HepG2 (cell line): ENCODE data around the gene CCNL1. TPM values are rescaled to one million over a fixed set of nuclear protein-coding genes. Genes with fewer than 3 reads are reported as not detected.

Experiments used
- ATAC-seq: fragments of 200-7000 bp; cut with Tn5 transposase; 3 replicates; pipeline ENCODE4 v1.9.1; 2020; ENCODE audit warnings: mild to moderate bottlenecking, moderate library complexity
- BruUV-seq: library from RNA; stranded (reverse); fragments of 400-500 nt; replicated peaks from 2 replicates; lab custom pipeline; 2021; lab: Mats Ljungman, UMichigan
- CTCF ChIA-PET: fragments of 300-600 bp; formaldehyde crosslinking; extraction: SDS; loops from one replicate; lab custom pipeline; 2021; ENCODE audit warnings: low total read pairs, inconsistent platforms, low intra/inter-chr PET ratio; lab: Yijun Ruan, JAX
- POLR2A ChIA-PET: fragments of 350-600 bp; sonication (Branson Sonifier 250); formaldehyde crosslinking; loops from one replicate; lab custom pipeline; 2020; ENCODE audit warnings: antibody characterized with exemption, inconsistent platforms; lab: Yijun Ruan, JAX
- DNase-seq: peaks from one replicate; pipeline ENCODE4 v3.0.0-alpha.2; 2015; ENCODE audit warnings: low spot score
- FAIRE-seq: peaks from 3 replicates; lab custom pipeline; 2011; peaks lifted over from hg19 to GRCh38; lab: Jason Lieb, UNC
- H2AFZ ChIP-seq: one replicate; pipeline ENCODE4 v1.6.1; 2011; ENCODE audit warnings: low read length, inconsistent platforms
- H3K27ac ChIP-seq: fragments of 300-600 bp; 3 replicates; pipeline ENCODE4 v1.8.0; 2011; ENCODE audit warnings: mixed run types, mild to moderate bottlenecking, mixed read lengths, low read length, inconsistent platforms; ENCODE audit not compliant: insufficient read depth; ENCODE audit errors: extremely low read length
- H3K27me3 ChIP-seq, 2 experiments: fragments of 200-600 bp in 1 of 2; 2 replicates in 1 of 2; 3 replicates in 1 of 2; pipeline versions ENCODE4 v1.6.0 to v1.8.0; 2011; ENCODE audit warnings: low read length in 2 of 2, mild to moderate bottlenecking in 2 of 2, moderate library complexity in 2 of 2, inconsistent platforms in 1 of 2; ENCODE audit not compliant: insufficient read depth in 2 of 2, control insufficient read depth in 1 of 2
- H3K36me3 ChIP-seq, 2 experiments: fragments of 200-600 bp in 1 of 2; replicated peaks in 1 of 2; 2 replicates in 1 of 2; 3 replicates in 1 of 2; pipeline versions ENCODE4 v1.5.1 to v1.8.0; 2011; ENCODE audit warnings: low read length in 2 of 2, inconsistent platforms in 1 of 2; ENCODE audit not compliant: insufficient read depth in 2 of 2, control insufficient read depth in 1 of 2
- H3K4me1 ChIP-seq: 2 replicates; pipeline ENCODE4 v1.5.1; 2012; ENCODE audit warnings: low read length, inconsistent platforms; ENCODE audit not compliant: insufficient read depth
- H3K4me2 ChIP-seq: 2 replicates; pipeline ENCODE4 v1.6.0; 2011; ENCODE audit warnings: low read depth, low read length, inconsistent platforms
- H3K4me3 ChIP-seq, 3 experiments: fragments of 200-600 bp in 1 of 3; sonication (generic), shearing (Covaris generic) in 1 of 3; replicated peaks in 1 of 3; 2 replicates each; pipeline ENCODE4 v1.5.1; 2011 to 2016; ENCODE audit warnings: low read length in 3 of 3, inconsistent platforms in 2 of 3, low read depth in 2 of 3, mild to moderate bottlenecking in 2 of 3, control low read depth in 1 of 3, mixed read lengths in 1 of 3; ENCODE audit not compliant: insufficient read depth in 1 of 3
- H3K79me2 ChIP-seq: one replicate; pipeline ENCODE4 v1.6.1; 2011; ENCODE audit warnings: low read length, inconsistent platforms; ENCODE audit not compliant: insufficient read depth
- H3K9ac ChIP-seq: 2 replicates; pipeline ENCODE4 v1.6.0; 2011; ENCODE audit warnings: mild to moderate bottlenecking, low read depth, low read length, inconsistent platforms; ENCODE audit not compliant: insufficient read depth
- H3K9me3 ChIP-seq: 2 replicates; pipeline ENCODE4 v1.5.1; 2012; ENCODE audit warnings: mild to moderate bottlenecking, low read length
- H4K20me1 ChIP-seq: 2 replicates; pipeline ENCODE4 v1.6.0; 2011; ENCODE audit warnings: inconsistent platforms, mild to moderate bottlenecking, low read length, moderate library complexity; ENCODE audit not compliant: insufficient read depth
- ATF1 ChIP-seq: IDR thresholded peaks from 2 replicates; pipeline ENCODE4 v1.6.1; 2016; ENCODE audit warnings: mild to moderate bottlenecking, control low read depth
- BRCA1 ChIP-seq: sonication (generic); formaldehyde crosslinking; IDR thresholded peaks from 2 replicates; pipeline ENCODE4 v1.4.0; 2020; ENCODE audit warnings: missing genetic modification reagents
- CBFB ChIP-seq: sonication (generic); formaldehyde crosslinking; IDR thresholded peaks from 2 replicates; pipeline ENCODE4 v1.4.0; 2020; ENCODE audit warnings: missing genetic modification reagents
- CREM ChIP-seq, 2 experiments: sonication (generic) in 1 of 2; formaldehyde crosslinking in 1 of 2; IDR thresholded peaks; 2 replicates each; pipeline versions ENCODE4 v1.4.0 to v1.6.1; 2016 to 2020; ENCODE audit warnings: antibody characterized with exemption in 1 of 2, mild to moderate bottlenecking in 1 of 2, missing genetic modification reagents in 1 of 2
- KDM3A ChIP-seq: IDR thresholded peaks from 2 replicates; pipeline ENCODE4 v1.6.1; 2018; ENCODE audit warnings: low read depth, missing compliant biosample characterization
- MAFF ChIP-seq: IDR thresholded peaks from 2 replicates; pipeline ENCODE4 v1.6.1; 2011; ENCODE audit warnings: low read depth, low read length, improper control_type of control experiment
- MIXL1 ChIP-seq: IDR thresholded peaks from 2 replicates; pipeline ENCODE4 v1.6.1; 2016
- PRMT3 ChIP-seq: sonication (generic); formaldehyde crosslinking; IDR thresholded peaks from 2 replicates; pipeline ENCODE4 v1.8.1; 2022; ENCODE audit warnings: low read depth, mild to moderate bottlenecking, moderate library complexity, missing genetic modification reagents, borderline replicate concordance
- SRSF4 ChIP-seq: fragments of 200-400 bp; formaldehyde crosslinking; IDR thresholded peaks from one replicate; pipeline ENCODE4 v1.6.1; 2018; ENCODE audit warnings: mild to moderate bottlenecking, low read depth, low read length, moderate library complexity; ENCODE audit not compliant: poor library complexity, severe bottlenecking
- ZFP36L2 ChIP-seq: sonication (generic); formaldehyde crosslinking; IDR thresholded peaks from 2 replicates; pipeline ENCODE4 v1.4.0; 2020; ENCODE audit warnings: missing genetic modification reagents
- ZNF17 ChIP-seq: sonication (generic); formaldehyde crosslinking; IDR thresholded peaks from 2 replicates; pipeline ENCODE4 v1.5.0; 2020; ENCODE audit warnings: mild to moderate bottlenecking, missing genetic modification reagents
- ZNF251 ChIP-seq: sonication (generic); formaldehyde crosslinking; IDR thresholded peaks from 2 replicates; pipeline ENCODE4 v1.9.0; 2021; ENCODE audit warnings: mild to moderate bottlenecking, missing genetic modification reagents
- ZNF280B ChIP-seq: sonication (generic); formaldehyde crosslinking; IDR thresholded peaks from 2 replicates; pipeline ENCODE4 v1.5.0; 2020; ENCODE audit warnings: missing genetic modification reagents, mild to moderate bottlenecking, borderline replicate concordance
- ZNF768 ChIP-seq: sonication (generic); formaldehyde crosslinking; IDR thresholded peaks from 2 replicates; pipeline ENCODE4 v1.4.0; 2020; ENCODE audit warnings: missing genetic modification reagents
- WGBS: methylation state at CpG from one replicate; pipeline ENCODE4 v1.1.6; 2017; ENCODE audit warnings: low lambda C conversion rate; 5-methylcytosine and 5-hydroxymethylcytosine counted together
- in situ Hi-C: cut with HindIII; loops from 2 replicates; pipeline ENCODE4 v1.10.0; 2017; ENCODE audit warnings: low pct_unique_long_range_greater_than_20kb; ENCODE audit not compliant: extremely low pct_ligation_motif_present
- intact Hi-C: fragments of 100-400 bp; cut with micrococcal nuclease; formaldehyde crosslinking; loops from one replicate; pipeline ENCODE4 v1.10.0; 2022; ENCODE audit not compliant: unreplicated experiment
- polyA plus RNA-seq, 8 experiments: library from polyadenylated mRNA; depleted of rRNA in 3 of 8; stranded (reverse) in 7 of 8; unstranded in 1 of 8; fragments of >200 nt; fragmentation: Illumina TruSeq in 4 of 8; extraction: Trizol in 4 of 8; gene quantifications; 2 replicates each; pipeline versions ENCODE4 v1.2.1 to v1.2.3, GENCODE V29; 2011 to 2016; ENCODE audit warnings: low read depth in 4 of 8, missing spikeins in 1 of 8, mixed read lengths in 1 of 8; ENCODE audit not compliant: insufficient read depth in 1 of 8
- total RNA-seq, 5 experiments: library from RNA; depleted of rRNA; stranded (reverse); fragments of >200 nt; fragmentation: Illumina TruSeq; extraction: Trizol; gene quantifications; 2 replicates each; pipeline ENCODE4 v1.2.3, GENCODE V29; 2016; ENCODE audit warnings: low read depth in 1 of 5
- TF ChIP-seq, protein P1 (sequence below): IDR thresholded peaks from 2 replicates; pipeline ENCODE4 v1.6.1; 2018; ENCODE audit warnings: missing genetic modification reagents, mild to moderate bottlenecking, missing compliant biosample characterization
- TF ChIP-seq, protein P2 (sequence below): sonication (generic); formaldehyde crosslinking; IDR thresholded peaks from 2 replicates; pipeline ENCODE4 v1.5.0; 2020; ENCODE audit warnings: mild to moderate bottlenecking, missing genetic modification reagents
- TF ChIP-seq, protein P3 (sequence below): IDR thresholded peaks from 2 replicates; pipeline ENCODE4 v1.6.1; 2016; ENCODE audit warnings: low read depth, control low read depth

CCNL1 gene
- total and polyA plus RNA-seq, 2 of the 13 experiments (the other 11 are each of a cell fraction or from before 2014, with no cell fraction given), result 151 to 303 TPM

GRCh38 chr3:157104928-157105652, 54.9 kb downstream of the CCNL1 start (continued):
- TF ChIP-seq, protein P1, sequence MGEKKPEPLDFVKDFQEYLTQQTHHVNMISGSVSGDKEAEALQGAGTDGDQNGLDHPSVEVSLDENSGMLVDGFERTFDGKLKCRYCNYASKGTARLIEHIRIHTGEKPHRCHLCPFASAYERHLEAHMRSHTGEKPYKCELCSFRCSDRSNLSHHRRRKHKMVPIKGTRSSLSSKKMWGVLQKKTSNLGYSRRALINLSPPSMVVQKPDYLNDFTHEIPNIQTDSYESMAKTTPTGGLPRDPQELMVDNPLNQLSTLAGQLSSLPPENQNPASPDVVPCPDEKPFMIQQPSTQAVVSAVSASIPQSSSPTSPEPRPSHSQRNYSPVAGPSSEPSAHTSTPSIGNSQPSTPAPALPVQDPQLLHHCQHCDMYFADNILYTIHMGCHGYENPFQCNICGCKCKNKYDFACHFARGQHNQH, result no peak
- no peak for TF ChIP-seq ATF1 (CRISPR knock-in tag)
- peak; percentile 20; the same call in 1 of the 2 replicates for TF ChIP-seq MAFF
- no peak for TF ChIP-seq PRMT3 (CRISPR knock-in tag)
- no peak for TF ChIP-seq SRSF4

DNA sequence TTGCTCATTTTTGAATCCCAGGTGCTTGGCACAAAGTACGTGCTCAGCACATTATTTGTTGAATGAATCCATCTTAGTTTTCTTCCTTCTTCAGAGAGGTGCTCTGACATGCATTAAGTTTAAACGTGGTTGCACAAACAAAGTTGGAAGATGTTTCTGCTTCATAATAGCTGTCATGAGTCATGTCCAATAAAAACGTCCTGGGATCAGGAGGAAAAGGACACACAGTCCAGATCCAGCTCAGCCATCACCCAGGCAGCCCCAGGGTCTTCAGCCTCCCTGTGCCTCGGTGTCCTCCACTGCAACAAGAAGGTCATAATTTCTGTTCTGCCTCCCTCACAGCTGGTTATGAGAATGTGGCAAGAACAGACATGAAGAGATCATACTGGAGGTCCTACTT, 55.4 kb downstream of the CCNL1 start:
- H3K27ac ChIP-seq, result no peak overlapping the region
- H3K4me2 ChIP-seq, result no peak overlapping the region
- no peak overlapping the region for H2AFZ ChIP-seq
- WGBS, result 44% methylated on average over 4 of the region's 4 CpGs
- no peaks in the 10 kb centered on the region for H3K36me3 ChIP-seq
- ChIA-PET POLR2A (interaction anchor here (1.8 to 4.7 kb wide), 3 partner anchors 10 to 26 kb away, joined by 4 to 27 read pairs (median 10); no protein-coding TSS in a partner anchor), CTCF (no interaction called here)
- no peak for FAIRE-seq
- in situ Hi-C loops, result no loop called here
- no peak for DNase-seq
- intact Hi-C loops, result no loop called here
- H3K4me1 ChIP-seq, result peaks cover 44% of the 10 kb centered on the region
- H3K79me2 ChIP-seq, result no peaks in the 10 kb centered on the region
- H3K27me3 ChIP-seq, result no peaks in the 10 kb centered on the region
- H3K9ac ChIP-seq, result no peak overlapping the region
- BruUV-seq, result no TSS peak
- H3K4me3 ChIP-seq, result no peak overlapping the region
- no peaks in the 10 kb centered on the region for H3K9me3 ChIP-seq
- no peak for ATAC-seq
- H4K20me1 ChIP-seq, result no peaks in the 10 kb centered on the region
- TF ChIP-seq CBFB (CRISPR knock-in tag), result no peak
- no peak for TF ChIP-seq KDM3A
- TF ChIP-seq ZNF768, result no peak
- no peak for TF ChIP-seq ZFP36L2 (CRISPR knock-in tag)
- no peak for TF ChIP-seq ZNF280B (CRISPR knock-in tag)
- no peak for TF ChIP-seq MIXL1 (CRISPR knock-in tag)
- TF ChIP-seq CREM (IDR thresholded peaks at IDR 0.05), result no peak
- TF ChIP-seq CREM (CRISPR knock-in tag; IDR thresholded peaks at IDR 0.05), result no peak
- TF ChIP-seq ZNF251 (CRISPR knock-in tag), result no peak
- TF ChIP-seq, protein P2, sequence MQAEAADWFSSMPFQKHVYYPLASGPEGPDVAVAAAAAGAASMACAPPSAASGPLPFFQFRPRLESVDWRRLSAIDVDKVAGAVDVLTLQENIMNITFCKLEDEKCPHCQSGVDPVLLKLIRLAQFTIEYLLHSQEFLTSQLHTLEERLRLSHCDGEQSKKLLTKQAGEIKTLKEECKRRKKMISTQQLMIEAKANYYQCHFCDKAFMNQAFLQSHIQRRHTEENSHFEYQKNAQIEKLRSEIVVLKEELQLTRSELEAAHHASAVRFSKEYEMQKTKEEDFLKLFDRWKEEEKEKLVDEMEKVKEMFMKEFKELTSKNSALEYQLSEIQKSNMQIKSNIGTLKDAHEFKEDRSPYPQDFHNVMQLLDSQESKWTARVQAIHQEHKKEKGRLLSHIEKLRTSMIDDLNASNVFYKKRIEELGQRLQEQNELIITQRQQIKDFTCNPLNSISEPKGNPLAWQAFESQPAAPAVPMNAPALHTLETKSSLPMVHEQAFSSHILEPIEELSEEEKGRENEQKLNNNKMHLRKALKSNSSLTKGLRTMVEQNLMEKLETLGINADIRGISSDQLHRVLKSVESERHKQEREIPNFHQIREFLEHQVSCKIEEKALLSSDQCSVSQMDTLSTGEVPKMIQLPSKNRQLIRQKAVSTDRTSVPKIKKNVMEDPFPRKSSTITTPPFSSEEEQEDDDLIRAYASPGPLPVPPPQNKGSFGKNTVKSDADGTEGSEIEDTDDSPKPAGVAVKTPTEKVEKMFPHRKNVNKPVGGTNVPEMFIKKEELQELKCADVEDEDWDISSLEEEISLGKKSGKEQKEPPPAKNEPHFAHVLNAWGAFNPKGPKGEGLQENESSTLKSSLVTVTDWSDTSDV (CRISPR knock-in tag), result no peak
- TF ChIP-seq, protein P3, sequence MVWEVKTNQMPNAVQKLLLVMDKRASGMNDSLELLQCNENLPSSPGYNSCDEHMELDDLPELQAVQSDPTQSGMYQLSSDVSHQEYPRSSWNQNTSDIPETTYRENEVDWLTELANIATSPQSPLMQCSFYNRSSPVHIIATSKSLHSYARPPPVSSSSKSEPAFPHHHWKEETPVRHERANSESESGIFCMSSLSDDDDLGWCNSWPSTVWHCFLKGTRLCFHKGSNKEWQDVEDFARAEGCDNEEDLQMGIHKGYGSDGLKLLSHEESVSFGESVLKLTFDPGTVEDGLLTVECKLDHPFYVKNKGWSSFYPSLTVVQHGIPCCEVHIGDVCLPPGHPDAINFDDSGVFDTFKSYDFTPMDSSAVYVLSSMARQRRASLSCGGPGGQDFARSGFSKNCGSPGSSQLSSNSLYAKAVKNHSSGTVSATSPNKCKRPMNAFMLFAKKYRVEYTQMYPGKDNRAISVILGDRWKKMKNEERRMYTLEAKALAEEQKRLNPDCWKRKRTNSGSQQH (CRISPR knock-in tag), result no peak
- TF ChIP-seq ZNF17, result no peak
- no peak for TF ChIP-seq BRCA1 (CRISPR knock-in tag)
